ENCODE measurements around the gene SRSF3.
"Not testable (repeated sequence)": the region's sequence is repeated elsewhere in the genome, so short reads cannot be mapped to it uniquely, and the experiment has no call there.

DNA sequence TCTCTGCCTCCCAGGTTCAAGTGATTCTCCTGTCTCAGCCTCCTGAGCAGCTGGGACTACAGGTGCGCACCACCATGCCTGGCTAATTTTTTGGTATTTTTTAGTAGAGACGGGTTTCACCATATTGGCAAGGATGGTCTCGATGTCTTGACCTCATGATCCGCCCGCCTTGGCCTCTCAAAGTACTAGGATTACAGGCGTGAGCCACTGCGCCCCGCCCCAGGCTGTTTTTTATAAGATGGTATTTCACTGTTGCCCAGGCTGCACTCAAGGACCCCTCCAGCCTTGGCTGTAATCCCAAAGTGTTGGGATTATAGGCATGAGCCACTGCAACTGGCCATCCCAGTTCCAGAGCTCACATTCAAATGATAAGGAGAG, 13.1 kb downstream of the SRSF3 start:
- TF ChIP-seq CTCF (IDR thresholded peaks at IDR 0.05; ENCODE audit: poor library complexity); EZH2phosphoT487 (IDR thresholded peaks at IDR 0.05; ENCODE audit: low read depth, severe bottlenecking, unreplicated experiment); EZH2 (IDR thresholded peaks at IDR 0.05; ENCODE audit: borderline replicate concordance): not testable (repeated sequence)

Data from hepatocyte (in vitro differentiated cells).